Heart right ventricle (tissue), 16 donors: ENCODE measurements around the gene NRP2. TPM values are rescaled to one million over a fixed set of nuclear protein-coding genes. Genes with fewer than 3 reads are reported as not detected.

Experiments
- ATAC-seq, 8 donors: fragments of 200-7000 bp; cut with Tn5 transposase; one replicate each; pipeline ENCODE4 v1.9.1; 2020; ENCODE audit warnings: mild to moderate bottlenecking in 8 of 8, moderate library complexity in 8 of 8, moderate number of reproducible peaks in 1 of 8
- DNase-seq, 2 donors: peaks; one replicate each; pipeline ENCODE4 v3.0.0-alpha.2; 2020
- H3K27ac ChIP-seq, 10 donors: fragments of 200-600 bp; sonication (generic) in 2 of 10; one replicate each; pipeline versions ENCODE4 v1.5.0 to v1.8.0; 2020 to 2022; ENCODE audit warnings: mild to moderate bottlenecking in 3 of 10
- H3K27me3 ChIP-seq, 7 donors: fragments of 200-600 bp; one replicate each; pipeline ENCODE4 v1.8.0; 2021 to 2022; ENCODE audit warnings: mild to moderate bottlenecking in 2 of 7
- H3K36me3 ChIP-seq, 9 donors: fragments of 200-600 bp; sonication (generic) in 1 of 9; one replicate each; pipeline versions ENCODE4 v1.5.0 to v1.8.0; 2020 to 2022; ENCODE audit warnings: mild to moderate bottlenecking in 2 of 9
- H3K4me1 ChIP-seq, 9 donors: fragments of 200-600 bp; sonication (generic) in 1 of 9; one replicate each; pipeline versions ENCODE4 v1.5.0 to v1.8.0; 2020 to 2022; ENCODE audit warnings: mild to moderate bottlenecking in 4 of 9
- H3K4me3 ChIP-seq, 10 donors: fragments of 200-600 bp; sonication (generic) in 2 of 10; one replicate each; pipeline versions ENCODE4 v1.5.0 to v1.8.0; 2020 to 2022; ENCODE audit warnings: mild to moderate bottlenecking in 7 of 10, moderate library complexity in 2 of 10
- H3K9me3 ChIP-seq, 11 donors: fragments of 200-600 bp in 10 of 11; sonication (generic) in 2 of 11; one replicate each; pipeline versions ENCODE4 v1.5.0 to v1.8.0; 2013 to 2022; ENCODE audit warnings: mild to moderate bottlenecking in 2 of 11, control low read depth in 1 of 11, moderate library complexity in 1 of 11
- CTCF ChIP-seq, 9 donors: fragments of 200-600 bp; sonication (generic) in 2 of 9; IDR thresholded peaks; one replicate each; pipeline versions ENCODE4 v1.5.0 to v1.8.0; 2021 to 2022; ENCODE audit warnings: antibody characterized with exemption in 9 of 9, mild to moderate bottlenecking in 5 of 9, moderate library complexity in 1 of 9
- WGBS, 2 donors: extraction: QIAGEN DNeasy Blood & Tissue Kit; methylation state at CpG; one replicate each; pipeline ENCODE4 v1.1.7; 2013; ENCODE audit warnings: inconsistent platforms in 1 of 2; 5-methylcytosine and 5-hydroxymethylcytosine counted together
- intact Hi-C, 10 donors: fragments of 100-400 bp; cut with DNase I; formaldehyde crosslinking; loops; one replicate each; pipeline versions ENCODE4 v1.11.1 to v1.14.2; 2022
- polyA plus RNA-seq, 2 donors: library from polyadenylated mRNA; stranded (reverse); fragments of 200-250 nt; gene quantifications; one replicate each; pipeline ENCODE4 v1.2.3, GENCODE V29; 2013
- total RNA-seq, 10 donors: library from RNA; stranded (reverse); fragmentation: NEBNext Ultra II Directional in 3 of 10; extraction: Animal tissue kit (Norgen Biotek cat#: 25700) in 3 of 10; gene quantifications; one replicate each; pipeline versions ENCODE4 v1.2.1 to v1.2.4, GENCODE V29; 2021 to 2023
- donor health status: Arrhythmogenic right ventricular cardiomyopathy.
- donor health status: ischemic (EF 13 %, LVEDD 7.1; RV severe dilation, severe dysfunction).
- donor health status: healthy with polysubstance abuse.
- donor health status: DM: no; HTN: yes; CAD: no.
- donor health status: DM: no; HTN: no; CAD: no.
- donor health status: ischemic (EF 25% LVEDD 6.9; RV normal size, moderate dysfunction).
- donor health status: ischemic (EF 25% LVEDD 5.7; RV mildly dilated, moderate dysfunction).
- donor health status: healthy.
- donor health status: DM: yes; HTN: yes; CAD: no.
- donor health status: Ischemic cardiomyopathy.
- donor health status: ischemic (EF 35%, LVEDD 5.7; RV mildly dilated, moderate dysfunction).
- donor health status: nonischemic (EF 11% LVEDD 7.7; RV severe dilation, severe dysfunction).
- donor health status: DM: yes; HTN: yes; CAD: no.
- donor health status: PGD.
- donor health status: ischemic (EF 29% LVEDD 5.4; RV normal size, mild dysfunction).
- donor health status: nonischemic (EF 23%, LVEDD 6.1; RV moderate dilation, normal function).

The NRP2 gene
- total and polyA plus RNA-seq, 12 donors: 2.5 to 29.4 (median 8.6) TPM

- intact Hi-C loops: no loop called here
- H3K4me1 ChIP-seq: peaks cover 11 to 71% (median 60%) of the 10 kb centered on the region in 9 donors
- DNase-seq: peak in 1 of 2 donors; percentile 61
- WGBS, 2 donors: 32 to 39% methylated on average over 11 of the region's 11 CpGs
- H3K4me3 ChIP-seq: no peak overlapping the region
- no peaks in the 10 kb centered on the region for H3K27me3 ChIP-seq
- no peaks in the 10 kb centered on the region for H3K36me3 ChIP-seq
- ATAC-seq: peak; percentile 31 to 72 (median 58)
- no peak for TF ChIP-seq CTCF (IDR thresholded peaks at IDR 0.05)
- no peaks in the 10 kb centered on the region for H3K9me3 ChIP-seq
- H3K27ac ChIP-seq: peak overlapping the region in 9 of 10 donors; percentile 62 to 84 (median 78)
Observed at GRCh38 chr2:205708231-205708631, 25.9 kb downstream of the NRP2 start.

- Histone ChIP-seq H3K36me3 (no peaks in the 10 kb centered on the region), H3K4me1 (peaks cover 11 to 71% (median 54%) of the 10 kb centered on the region in 9 donors), H3K4me3 (no peak overlapping the region), H3K27me3 (no peaks in the 10 kb centered on the region), H3K9me3 (no peaks in the 10 kb centered on the region), H3K27ac (peak overlapping the region in 4 of 10 donors; percentile 64 to 84 (median 80))
- intact Hi-C loops: no loop called here
- TF ChIP-seq CTCF (IDR thresholded peaks at IDR 0.05): no peak
- no peak for ATAC-seq
- 93 to 94% methylated on average over 4 of the region's 4 CpGs for WGBS, 2 donors
- no peak for DNase-seq
Observed at GRCh38 chr2:205709319-205709718, 27.0 kb downstream of the NRP2 start.

- no peak for ATAC-seq
- Histone ChIP-seq H3K27me3 (no peaks in the 10 kb centered on the region), H3K9me3 (no peaks in the 10 kb centered on the region), H3K27ac (peak overlapping the region in 1 of 10 donors; percentile 76), H3K4me3 (no peak overlapping the region), H3K36me3 (peaks cover 0 to 5% (median 0%) of the 10 kb centered on the region in 9 donors), H3K4me1 (peaks cover 8 to 51% (median 31%) of the 10 kb centered on the region in 9 donors)
- TF ChIP-seq CTCF (IDR thresholded peaks at IDR 0.05): no peak
- intact Hi-C loops: no loop called here
- 58 to 65% methylated on average over 1 of the region's 1 CpG for whole genome bisulfite sequencing, 2 donors
- no peak for DNase-seq
Observed at GRCh38 chr2:205712508-205712907, 30.2 kb downstream of the NRP2 start.

- Histone ChIP-seq H3K4me3 (no peak overlapping the region), H3K27me3 (no peaks in the 10 kb centered on the region), H3K9me3 (no peaks in the 10 kb centered on the region), H3K4me1 (peaks cover 2 to 45% (median 25%) of the 10 kb centered on the region in 9 donors), H3K27ac (peak overlapping the region in 1 of 10 donors; percentile 76), H3K36me3 (peaks cover 0 to 10% (median 0%) of the 10 kb centered on the region in 9 donors)
- DNase-seq (no peak), ATAC-seq (no peak)
- intact Hi-C loops: no loop called here
- 23 to 31% methylated on average over 1 of the region's 1 CpG for WGBS, 2 donors
- no peak for TF ChIP-seq CTCF (IDR thresholded peaks at IDR 0.05)
Observed at GRCh38 chr2:205713086-205713485, 30.8 kb downstream of the NRP2 start.
